HCT116 (cell line): ENCODE data around the gene HHAT. TPM values are rescaled to one million over a fixed set of nuclear protein-coding genes. Genes with fewer than 3 reads are reported as not detected.

Experiments used
- ATAC-seq: fragments of 200-7000 bp; cut with Tn5 transposase; 2 replicates; pipeline ENCODE4 v1.9.1; 2020; ENCODE audit warnings: mild to moderate bottlenecking, moderate library complexity
- BruUV-seq: library from RNA; stranded (reverse); fragments of 400-500 nt; replicated peaks from 2 replicates; lab custom pipeline; 2021; lab: Mats Ljungman, UMichigan
- CTCF ChIA-PET: fragments of 300-600 bp; sonication (Branson Sonifier 250); formaldehyde crosslinking; loops from one replicate; lab custom pipeline; 2021; ENCODE audit warnings: antibody characterized with exemption; lab: Charles Lee
- POLR2A ChIA-PET: fragments of 300-600, 350-600 bp; sonication (Branson Sonifier 250); formaldehyde crosslinking; loops from one replicate; lab custom pipeline; 2021; ENCODE audit warnings: antibody characterized with exemption; lab: Charles Lee
- RAD21 ChIA-PET, 2 experiments: fragments of 300-600 bp; sonication (Branson Sonifier 250); formaldehyde crosslinking; loops; one replicate each; lab custom pipeline; 2023; ENCODE audit warnings: low total read pairs in 2 of 2; ENCODE audit not compliant: uncharacterized antibody in 2 of 2, unreplicated experiment in 2 of 2, low non-redundant PET in 1 of 2; lab: Charles Lee
- DNase-seq: peaks from one replicate; pipeline ENCODE4 v3.0.0-alpha.2; 2010; ENCODE audit warnings: low read depth, low spot score
- H2AFZ ChIP-seq: fragments of 200-600 bp; shearing (Covaris generic), sonication (generic); 2 replicates; pipeline ENCODE4 v1.6.1; 2017; ENCODE audit warnings: low read depth, mixed run types, mixed read lengths, antibody characterized with exemption, low read length; ENCODE audit not compliant: poor library complexity, severe bottlenecking
- H3K27ac ChIP-seq: 2 replicates; pipeline ENCODE4 v1.5.1; 2012; ENCODE audit warnings: low read depth, low read length
- H3K27me3 ChIP-seq: fragments of 200-600 bp; sonication (generic); 2 replicates; pipeline ENCODE4 v1.6.1; 2016; ENCODE audit warnings: mixed run types, low read length, mixed read lengths; ENCODE audit not compliant: insufficient read depth
- H3K36me3 ChIP-seq, 2 experiments: fragments of 200-500 bp in 1 of 2; fragments of 200-600 bp in 1 of 2; sonication (Bioruptor generic) in 1 of 2; sonication (generic) in 1 of 2; 2 replicates each; pipeline versions ENCODE4 v1.5.1 to v1.6.1; 2014 to 2016; ENCODE audit warnings: low read length in 2 of 2, inconsistent platforms in 1 of 2, mixed read lengths in 1 of 2, mixed run types in 1 of 2; ENCODE audit not compliant: insufficient read depth in 2 of 2, control insufficient read depth in 1 of 2
- H3K4me1 ChIP-seq, 2 experiments: fragments of 200-600 bp in 1 of 2; sonication (generic) in 1 of 2; 2 replicates each; pipeline versions ENCODE4 v1.5.1 to v1.6.1; 2012 to 2017; ENCODE audit warnings: low read length in 2 of 2, inconsistent platforms in 1 of 2, mild to moderate bottlenecking in 1 of 2, mixed read lengths in 1 of 2, mixed run types in 1 of 2, moderate library complexity in 1 of 2; ENCODE audit not compliant: insufficient read depth in 2 of 2, control insufficient read depth in 1 of 2
- H3K4me2 ChIP-seq: fragments of 200-600 bp; sonication (generic); 2 replicates; pipeline ENCODE4 v1.6.1; 2017; ENCODE audit warnings: mixed run types, low read length, mixed read lengths
- H3K4me3 ChIP-seq, 2 experiments: fragments of 200-600 bp in 1 of 2; sonication (generic) in 1 of 2; replicated peaks in 1 of 2; 2 replicates each; pipeline ENCODE4 v1.5.1; 2011 to 2016; ENCODE audit warnings: low read length in 2 of 2, control low read depth in 1 of 2, low read depth in 1 of 2, mild to moderate bottlenecking in 1 of 2, mixed read lengths in 1 of 2, mixed run types in 1 of 2
- H3K79me2 ChIP-seq: fragments of 200-600 bp; sonication (generic); 2 replicates; pipeline ENCODE4 v1.6.1; 2017; ENCODE audit warnings: mild to moderate bottlenecking, mixed run types, low read length, moderate library complexity, mixed read lengths; ENCODE audit not compliant: insufficient read depth
- H3K9ac ChIP-seq: fragments of 200-600 bp; sonication (generic); 2 replicates; pipeline ENCODE4 v1.6.1; 2016; ENCODE audit warnings: low read length, mixed read lengths
- H3K9me2 ChIP-seq: fragments of 200-600 bp; sonication (generic), shearing (Covaris generic); 2 replicates; pipeline ENCODE4 v1.6.1; 2017; ENCODE audit warnings: mixed run types, mild to moderate bottlenecking, moderate library complexity; ENCODE audit not compliant: insufficient read depth
- H3K9me3 ChIP-seq, 2 experiments: fragments of 200-500 bp in 1 of 2; fragments of 200-600 bp in 1 of 2; sonication (Bioruptor generic) in 1 of 2; sonication (generic) in 1 of 2; 2 replicates each; pipeline ENCODE4 v1.6.1; 2014 to 2017; ENCODE audit warnings: low read length in 2 of 2, mixed read lengths in 2 of 2, inconsistent platforms in 1 of 2, low read depth in 1 of 2, mild to moderate bottlenecking in 1 of 2, mixed run types in 1 of 2, moderate library complexity in 1 of 2; ENCODE audit not compliant: control insufficient read depth in 1 of 2, insufficient read depth in 1 of 2
- H4K20me1 ChIP-seq: fragments of 200-600 bp; sonication (generic), shearing (Covaris generic); 2 replicates; pipeline ENCODE4 v1.6.1; 2017; ENCODE audit warnings: mixed run types, mild to moderate bottlenecking, moderate library complexity; ENCODE audit not compliant: insufficient read depth
- ATF3 ChIP-seq: IDR thresholded peaks from 2 replicates; pipeline ENCODE4 v1.6.1; 2012
- CEBPB ChIP-seq: IDR thresholded peaks from 2 replicates; pipeline ENCODE4 v1.6.1; 2012; ENCODE audit warnings: low read depth
- EGR1 ChIP-seq: IDR thresholded peaks from 2 replicates; pipeline ENCODE4 v1.6.1; 2012; ENCODE audit warnings: low read depth
- MAX ChIP-seq: IDR thresholded peaks from 2 replicates; pipeline ENCODE4 v1.6.1; 2012
- POLR2AphosphoS5 ChIP-seq: IDR thresholded peaks from 2 replicates; pipeline ENCODE4 v1.6.1; 2011; ENCODE audit warnings: mild to moderate bottlenecking, low read depth, low read length, moderate library complexity
- RAD21 ChIP-seq: IDR thresholded peaks from 2 replicates; pipeline ENCODE4 v1.6.1; 2012; ENCODE audit warnings: low read depth, mild to moderate bottlenecking
- SIN3A ChIP-seq: IDR thresholded peaks from 2 replicates; pipeline ENCODE4 v1.6.1; 2012; ENCODE audit warnings: low read depth
- SP1 ChIP-seq: IDR thresholded peaks from 2 replicates; pipeline ENCODE4 v1.6.1; 2012; ENCODE audit warnings: low read depth
- SRF ChIP-seq: IDR thresholded peaks from 2 replicates; pipeline ENCODE4 v1.6.1; 2012; ENCODE audit warnings: low read depth
- TCF7L2 ChIP-seq: IDR thresholded peaks from 2 replicates; pipeline ENCODE4 v1.7.0; 2011; ENCODE audit warnings: borderline replicate concordance, inconsistent platforms; ENCODE audit not compliant: insufficient read depth, insufficient read length; ENCODE audit errors: extremely low read depth
- YY1 ChIP-seq: IDR thresholded peaks from 2 replicates; pipeline ENCODE4 v1.6.1; 2011; ENCODE audit warnings: low read length, low read depth, moderate library complexity, mild to moderate bottlenecking; ENCODE audit not compliant: insufficient replicate concordance; ENCODE audit errors: extremely low read depth
- ZFX ChIP-seq: fragments of 450-650 bp; IDR thresholded peaks from 2 replicates; pipeline ENCODE4 v1.6.1; 2017
- ZNF274 ChIP-seq: fragments of 200-500 bp; sonication (Bioruptor generic); IDR thresholded peaks from 2 replicates; pipeline ENCODE4 v1.6.1; 2014; ENCODE audit warnings: mild to moderate bottlenecking, low read depth, low read length, inconsistent platforms
- intact Hi-C: fragments of 100-400 bp; cut with micrococcal nuclease; formaldehyde crosslinking; loops from 2 replicates; pipeline ENCODE4 v1.10.0; 2022
- total RNA-seq: library from RNA; stranded (reverse); gene quantifications from one replicate; pipeline ENCODE4 v1.2.1, GENCODE V29; 2021; ENCODE audit not compliant: unreplicated experiment
- TF ChIP-seq, protein P1 (sequence below): IDR thresholded peaks from 2 replicates; pipeline ENCODE4 v1.6.1; 2012; ENCODE audit warnings: low read depth

The HHAT gene
- total RNA-seq, 1 experiment from 2014 or later = 2.7 TPM

GRCh38 chr1:210516092-210516656 lies 187.5 kb downstream of the HHAT start:
- Histone ChIP-seq H3K27ac (no peak overlapping the region), H3K4me1 (no peaks in the 10 kb centered on the region), H3K9ac (no peak overlapping the region), H3K9me2 (no peaks in the 10 kb centered on the region), H3K4me2 (no peak overlapping the region), H4K20me1 (no peaks in the 10 kb centered on the region), H3K36me3 (no peaks in the 10 kb centered on the region), H3K79me2 (no peaks in the 10 kb centered on the region), H3K9me3 (no peaks in the 10 kb centered on the region), H3K4me3 (no peak overlapping the region), H2AFZ (no peak overlapping the region), H3K27me3 (peaks cover 22% of the 10 kb centered on the region)
- BruUV-seq = no TSS peak
- no peak for DNase-seq
- no peak for ATAC-seq
- CTCF ChIA-PET = no interaction called here
- intact Hi-C loops = no loop called here
- TF ChIP-seq YY1 (no peak), POLR2AphosphoS5 (no peak), ZNF274 (no peak), SIN3A (no peak), ATF3 (no peak), EGR1 (no peak), TCF7L2 (no peak), MAX (no peak), ZFX (no peak), SP1 (no peak), RAD21 (no peak), CEBPB (no peak), SRF (no peak)
- TF ChIP-seq, protein P1, sequence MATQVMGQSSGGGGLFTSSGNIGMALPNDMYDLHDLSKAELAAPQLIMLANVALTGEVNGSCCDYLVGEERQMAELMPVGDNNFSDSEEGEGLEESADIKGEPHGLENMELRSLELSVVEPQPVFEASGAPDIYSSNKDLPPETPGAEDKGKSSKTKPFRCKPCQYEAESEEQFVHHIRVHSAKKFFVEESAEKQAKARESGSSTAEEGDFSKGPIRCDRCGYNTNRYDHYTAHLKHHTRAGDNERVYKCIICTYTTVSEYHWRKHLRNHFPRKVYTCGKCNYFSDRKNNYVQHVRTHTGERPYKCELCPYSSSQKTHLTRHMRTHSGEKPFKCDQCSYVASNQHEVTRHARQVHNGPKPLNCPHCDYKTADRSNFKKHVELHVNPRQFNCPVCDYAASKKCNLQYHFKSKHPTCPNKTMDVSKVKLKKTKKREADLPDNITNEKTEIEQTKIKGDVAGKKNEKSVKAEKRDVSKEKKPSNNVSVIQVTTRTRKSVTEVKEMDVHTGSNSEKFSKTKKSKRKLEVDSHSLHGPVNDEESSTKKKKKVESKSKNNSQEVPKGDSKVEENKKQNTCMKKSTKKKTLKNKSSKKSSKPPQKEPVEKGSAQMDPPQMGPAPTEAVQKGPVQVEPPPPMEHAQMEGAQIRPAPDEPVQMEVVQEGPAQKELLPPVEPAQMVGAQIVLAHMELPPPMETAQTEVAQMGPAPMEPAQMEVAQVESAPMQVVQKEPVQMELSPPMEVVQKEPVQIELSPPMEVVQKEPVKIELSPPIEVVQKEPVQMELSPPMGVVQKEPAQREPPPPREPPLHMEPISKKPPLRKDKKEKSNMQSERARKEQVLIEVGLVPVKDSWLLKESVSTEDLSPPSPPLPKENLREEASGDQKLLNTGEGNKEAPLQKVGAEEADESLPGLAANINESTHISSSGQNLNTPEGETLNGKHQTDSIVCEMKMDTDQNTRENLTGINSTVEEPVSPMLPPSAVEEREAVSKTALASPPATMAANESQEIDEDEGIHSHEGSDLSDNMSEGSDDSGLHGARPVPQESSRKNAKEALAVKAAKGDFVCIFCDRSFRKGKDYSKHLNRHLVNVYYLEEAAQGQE = no peak
- POLR2A ChIA-PET = no interaction called here
- RAD21 ChIA-PET = no interaction called here
